ENCODE results near the gene RAB14. TPM values are rescaled to one million over a fixed set of nuclear protein-coding genes. Genes with fewer than 3 reads are reported as not detected.

The RAB14 gene
- total RNA-seq, 4 donors from 2014 or later = 30.5 to 69.6 (median 47.9) TPM

DNA sequence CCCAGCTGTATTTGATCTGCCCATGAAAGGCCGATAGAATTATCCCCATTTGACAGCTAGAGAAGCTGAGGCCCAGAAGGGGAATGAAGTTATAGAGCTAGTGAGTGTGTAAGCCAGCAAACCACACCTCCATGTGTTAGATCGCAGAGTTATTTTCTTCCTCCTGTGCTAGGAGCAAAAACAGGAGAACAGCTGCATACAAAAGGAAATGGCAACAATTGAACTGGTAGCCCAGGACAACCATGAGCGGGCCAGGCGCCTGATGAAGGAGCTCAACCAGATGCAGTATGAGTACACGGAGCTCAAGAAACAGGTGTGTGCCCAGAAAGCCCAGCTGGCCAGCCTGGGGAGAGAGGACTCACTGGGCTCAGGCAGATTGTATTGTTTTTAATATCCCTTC is 30.4 kb downstream of the RAB14 start:
- TF ChIP-seq, protein P1, sequence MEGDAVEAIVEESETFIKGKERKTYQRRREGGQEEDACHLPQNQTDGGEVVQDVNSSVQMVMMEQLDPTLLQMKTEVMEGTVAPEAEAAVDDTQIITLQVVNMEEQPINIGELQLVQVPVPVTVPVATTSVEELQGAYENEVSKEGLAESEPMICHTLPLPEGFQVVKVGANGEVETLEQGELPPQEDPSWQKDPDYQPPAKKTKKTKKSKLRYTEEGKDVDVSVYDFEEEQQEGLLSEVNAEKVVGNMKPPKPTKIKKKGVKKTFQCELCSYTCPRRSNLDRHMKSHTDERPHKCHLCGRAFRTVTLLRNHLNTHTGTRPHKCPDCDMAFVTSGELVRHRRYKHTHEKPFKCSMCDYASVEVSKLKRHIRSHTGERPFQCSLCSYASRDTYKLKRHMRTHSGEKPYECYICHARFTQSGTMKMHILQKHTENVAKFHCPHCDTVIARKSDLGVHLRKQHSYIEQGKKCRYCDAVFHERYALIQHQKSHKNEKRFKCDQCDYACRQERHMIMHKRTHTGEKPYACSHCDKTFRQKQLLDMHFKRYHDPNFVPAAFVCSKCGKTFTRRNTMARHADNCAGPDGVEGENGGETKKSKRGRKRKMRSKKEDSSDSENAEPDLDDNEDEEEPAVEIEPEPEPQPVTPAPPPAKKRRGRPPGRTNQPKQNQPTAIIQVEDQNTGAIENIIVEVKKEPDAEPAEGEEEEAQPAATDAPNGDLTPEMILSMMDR (IDR thresholded peaks at IDR 0.05; ENCODE audit: low read depth) = no peak

- TF ChIP-seq, protein P1 (IDR thresholded peaks at IDR 0.05; ENCODE audit: low read depth) = no peak
These were observed 32.5 kb downstream of the RAB14 start for GRCh38 chr9:121169094-121169601.

GRCh38 chr9:121168052-121168451 is 33.6 kb downstream of the RAB14 start:
- TF ChIP-seq, protein P1 (IDR thresholded peaks at IDR 0.05; ENCODE audit: low read depth) = no peak

DNA sequence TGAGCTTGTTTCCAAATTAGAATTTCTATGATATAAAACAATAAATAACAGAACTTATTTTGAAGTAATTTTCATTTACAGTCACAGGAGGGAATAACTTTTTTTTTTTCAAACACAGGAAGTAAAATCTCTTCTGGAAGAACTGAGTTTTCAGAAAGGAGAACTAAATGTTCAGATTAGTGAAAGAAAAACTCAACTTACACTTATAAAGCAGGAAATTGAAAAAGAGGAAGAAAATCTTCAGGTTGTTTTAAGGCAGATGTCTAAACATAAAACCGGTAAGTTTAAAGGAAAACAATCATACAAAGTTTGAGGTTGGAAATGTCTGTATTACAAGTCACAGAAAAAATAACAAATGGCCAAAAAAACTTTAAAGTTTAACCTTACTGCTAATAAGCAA is 41.6 kb downstream of the RAB14 start:
- TF ChIP-seq, protein P1 (IDR thresholded peaks at IDR 0.05; ENCODE audit: low read depth) = no peak

GRCh38 chr9:121157939-121158338 is 43.7 kb downstream of the RAB14 start:
- TF ChIP-seq, protein P1 (IDR thresholded peaks at IDR 0.05; ENCODE audit: low read depth) = no peak

DNA sequence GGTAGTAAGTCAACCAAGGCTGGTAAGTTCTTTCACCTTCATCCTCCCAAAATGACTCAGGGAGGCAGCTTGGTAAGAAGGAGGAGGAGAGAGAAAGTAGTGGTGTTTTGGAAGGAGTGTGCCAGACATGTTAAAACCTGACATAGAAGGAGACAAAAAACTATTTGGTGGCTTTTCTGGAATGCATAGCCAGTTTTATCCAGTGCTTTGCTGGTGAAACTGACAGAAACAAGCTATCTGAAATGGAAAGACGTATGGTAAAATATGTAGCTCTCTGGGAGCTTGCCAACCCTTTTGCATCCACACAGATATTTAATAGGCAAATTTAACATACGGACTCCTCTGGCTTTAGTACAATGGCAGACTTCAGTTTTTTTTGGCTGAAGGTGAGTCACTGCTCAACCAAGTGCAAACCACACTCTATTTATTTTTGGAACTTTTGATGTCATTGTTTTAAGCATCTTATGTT is 45.4 kb downstream of the RAB14 start:
- TF ChIP-seq, protein P1 (IDR thresholded peaks at IDR 0.05; ENCODE audit: low read depth) = no peak

DNA sequence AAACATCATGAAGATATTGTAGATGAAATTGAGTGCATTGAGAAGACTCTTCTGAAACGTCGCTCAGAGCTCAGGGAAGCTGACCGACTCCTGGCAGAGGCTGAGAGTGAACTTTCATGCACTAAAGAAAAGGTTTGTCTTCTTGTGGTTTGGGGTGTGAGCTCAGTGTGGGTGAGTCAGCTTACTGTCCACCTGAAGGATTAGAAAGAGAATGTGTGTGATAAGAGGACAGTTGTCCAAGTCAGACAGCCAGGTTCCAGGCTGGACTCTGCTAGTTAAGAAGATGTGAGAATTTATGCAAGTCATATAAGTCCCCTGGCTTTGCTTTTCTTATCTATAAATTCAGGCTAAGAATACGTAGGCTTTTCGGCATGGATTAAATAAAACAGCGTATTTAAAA is 46.9 kb downstream of the RAB14 start:
- TF ChIP-seq, protein P1 (IDR thresholded peaks at IDR 0.05; ENCODE audit: low read depth) = no peak
